Endothelial cell (in vitro differentiated cells): ENCODE measurements around the gene TIMP2. TPM values are rescaled to one million over a fixed set of nuclear protein-coding genes. Genes with fewer than 3 reads are reported as not detected.

Experiments
- DNase-seq: peaks from one replicate; pipeline ENCODE4 v3.0.0; 2021; ENCODE audit warnings: low spot score
- H3K27ac Mint-ChIP-seq: one replicate; pipeline ENCODE4 v1.8.0; 2021; ENCODE audit warnings: mixed read lengths, inconsistent platforms; ENCODE audit not compliant: unreplicated experiment
- H3K27me3 Mint-ChIP-seq: one replicate; pipeline ENCODE4 v1.8.0; 2021; ENCODE audit warnings: mild to moderate bottlenecking, moderate library complexity, mixed read lengths, inconsistent platforms; ENCODE audit not compliant: unreplicated experiment
- H3K36me3 Mint-ChIP-seq: one replicate; pipeline ENCODE4 v1.8.0; 2021; ENCODE audit warnings: mild to moderate bottlenecking, low read depth, mixed read lengths, inconsistent platforms; ENCODE audit not compliant: unreplicated experiment
- H3K4me1 Mint-ChIP-seq: one replicate; pipeline ENCODE4 v1.8.0; 2021; ENCODE audit warnings: mild to moderate bottlenecking, mixed read lengths, inconsistent platforms; ENCODE audit not compliant: unreplicated experiment
- H3K4me3 Mint-ChIP-seq: one replicate; pipeline ENCODE4 v1.8.0; 2021; ENCODE audit warnings: mild to moderate bottlenecking, mixed read lengths, inconsistent platforms; ENCODE audit not compliant: unreplicated experiment
- H3K9me3 Mint-ChIP-seq: one replicate; pipeline ENCODE4 v1.8.0; 2021; ENCODE audit warnings: mixed read lengths, inconsistent platforms; ENCODE audit not compliant: unreplicated experiment
- total RNA-seq: library from RNA; stranded (reverse); fragmentation: NEBNext Ultra II Directional; extraction: Animal tissue kit (Norgen Biotek cat#: 25700); gene quantifications from one replicate; pipeline ENCODE4 v1.2.1, GENCODE V29; 2021; ENCODE audit not compliant: unreplicated experiment
- TF ChIP-seq, protein P1 (sequence below): fragments of 200-600 bp; sonication (generic); IDR thresholded peaks from one replicate; pipeline ENCODE4 v1.5.0; 2021; ENCODE audit warnings: antibody characterized with exemption; ENCODE audit not compliant: unreplicated experiment

The TIMP2 gene
- total RNA-seq, 1 donor from 2014 or later, result 41.5 TPM

DNA sequence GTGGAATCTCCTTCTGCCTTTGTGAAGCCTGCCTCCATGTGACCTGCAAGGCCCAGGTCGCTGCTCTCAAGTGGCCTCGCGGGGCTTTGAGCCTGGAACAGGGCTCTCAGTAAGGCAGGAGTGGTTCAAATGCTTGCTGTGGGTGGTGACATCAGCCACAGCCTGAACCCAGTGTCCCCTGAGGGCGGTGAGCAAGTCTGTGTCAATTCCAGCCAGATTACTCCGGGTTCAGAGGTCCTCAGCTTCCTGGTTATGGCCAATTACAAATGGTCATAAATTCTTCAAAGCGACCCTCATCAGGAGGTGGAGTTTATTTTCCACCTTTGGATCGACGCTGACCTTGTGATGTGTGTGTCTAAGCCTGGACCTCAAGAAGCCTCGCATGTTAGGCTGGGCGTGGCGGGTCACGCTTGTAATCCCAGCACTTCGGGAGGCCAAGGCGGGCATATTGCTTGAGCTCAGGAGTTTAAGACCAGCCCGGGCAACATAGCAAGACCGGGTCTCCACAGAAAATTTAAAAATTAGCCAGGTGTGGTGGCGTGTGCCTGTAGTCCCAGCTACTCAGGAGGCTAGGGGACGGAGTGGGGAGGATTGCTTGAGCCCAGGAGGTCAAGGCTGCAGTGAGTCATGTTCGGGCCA lies 37.3 kb upstream of the TIMP2 start:
- TF ChIP-seq, protein P1, sequence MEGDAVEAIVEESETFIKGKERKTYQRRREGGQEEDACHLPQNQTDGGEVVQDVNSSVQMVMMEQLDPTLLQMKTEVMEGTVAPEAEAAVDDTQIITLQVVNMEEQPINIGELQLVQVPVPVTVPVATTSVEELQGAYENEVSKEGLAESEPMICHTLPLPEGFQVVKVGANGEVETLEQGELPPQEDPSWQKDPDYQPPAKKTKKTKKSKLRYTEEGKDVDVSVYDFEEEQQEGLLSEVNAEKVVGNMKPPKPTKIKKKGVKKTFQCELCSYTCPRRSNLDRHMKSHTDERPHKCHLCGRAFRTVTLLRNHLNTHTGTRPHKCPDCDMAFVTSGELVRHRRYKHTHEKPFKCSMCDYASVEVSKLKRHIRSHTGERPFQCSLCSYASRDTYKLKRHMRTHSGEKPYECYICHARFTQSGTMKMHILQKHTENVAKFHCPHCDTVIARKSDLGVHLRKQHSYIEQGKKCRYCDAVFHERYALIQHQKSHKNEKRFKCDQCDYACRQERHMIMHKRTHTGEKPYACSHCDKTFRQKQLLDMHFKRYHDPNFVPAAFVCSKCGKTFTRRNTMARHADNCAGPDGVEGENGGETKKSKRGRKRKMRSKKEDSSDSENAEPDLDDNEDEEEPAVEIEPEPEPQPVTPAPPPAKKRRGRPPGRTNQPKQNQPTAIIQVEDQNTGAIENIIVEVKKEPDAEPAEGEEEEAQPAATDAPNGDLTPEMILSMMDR, result no peak
- Mint-ChIP-seq H3K27ac (no peak overlapping the region), H3K36me3 (no peaks in the 10 kb centered on the region), H3K4me3 (no peak overlapping the region), H3K4me1 (no peaks in the 10 kb centered on the region), H3K9me3 (no peaks in the 10 kb centered on the region), H3K27me3 (peaks cover 4% of the 10 kb centered on the region)
- no peak for DNase-seq

DNA sequence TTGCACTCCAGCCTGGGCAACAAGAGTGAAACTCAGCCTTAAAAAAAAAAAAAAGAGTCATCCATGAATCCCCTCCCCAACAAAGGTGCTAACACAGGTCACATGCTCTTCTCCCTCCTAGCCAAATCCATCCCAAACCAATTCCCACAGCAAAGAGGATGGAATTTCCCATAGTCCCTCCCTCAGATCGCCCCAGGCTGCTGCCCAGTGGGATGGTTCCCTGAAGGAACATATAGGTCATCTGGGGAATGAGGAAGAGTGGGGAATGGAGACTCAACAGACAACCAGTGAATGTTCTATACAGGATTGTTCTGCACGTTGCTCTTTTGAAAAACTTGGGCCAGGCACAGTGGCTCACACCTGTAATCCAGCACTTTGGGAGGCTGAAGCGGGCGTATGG lies 36.4 kb upstream of the TIMP2 start:
- H3K4me1 Mint-ChIP-seq, result no peaks in the 10 kb centered on the region
- no peaks in the 10 kb centered on the region for H3K9me3 Mint-ChIP-seq
- no peaks in the 10 kb centered on the region for H3K36me3 Mint-ChIP-seq
- DNase-seq, result no peak
- peak overlapping the region; percentile 30 for H3K27ac Mint-ChIP-seq
- peaks cover 3% of the 10 kb centered on the region for H3K27me3 Mint-ChIP-seq
- no peak overlapping the region for H3K4me3 Mint-ChIP-seq
- TF ChIP-seq, protein P1, result no peak

- TF ChIP-seq, protein P1, result no peak
- Mint-ChIP-seq H3K36me3 (no peaks in the 10 kb centered on the region), H3K27me3 (peaks cover 3% of the 10 kb centered on the region), H3K4me3 (no peak overlapping the region), H3K9me3 (no peaks in the 10 kb centered on the region), H3K4me1 (no peaks in the 10 kb centered on the region), H3K27ac (no peak overlapping the region)
- DNase-seq, result no peak
These were observed 35.7 kb upstream of the TIMP2 start for GRCh38 chr17:78960928-78961327.

DNA sequence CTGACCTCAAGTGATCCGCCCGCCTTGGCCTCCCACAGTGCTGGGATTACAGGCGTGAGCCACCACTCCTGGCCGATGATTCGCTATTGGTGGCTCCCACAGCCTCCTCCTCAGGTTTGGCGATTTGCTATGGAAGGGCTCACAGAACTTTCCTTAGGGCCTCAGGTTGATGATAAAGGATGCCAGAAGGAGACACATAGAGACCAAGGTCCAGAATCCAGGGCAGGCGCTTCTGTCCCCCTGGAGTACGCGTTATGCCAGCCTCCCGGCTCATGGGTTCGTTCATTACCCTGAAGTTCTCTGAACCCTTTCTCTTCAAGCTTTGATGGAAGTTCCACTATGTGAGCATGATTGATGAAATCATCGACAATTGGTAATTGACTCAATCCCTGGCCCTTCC lies 34.6 kb upstream of the TIMP2 start:
- Mint-ChIP-seq H3K36me3 (no peaks in the 10 kb centered on the region), H3K27ac (no peak overlapping the region), H3K4me1 (no peaks in the 10 kb centered on the region), H3K4me3 (no peak overlapping the region), H3K9me3 (no peaks in the 10 kb centered on the region), H3K27me3 (peaks cover 5% of the 10 kb centered on the region)
- no peak for DNase-seq
- TF ChIP-seq, protein P1, result no peak

GRCh38 chr17:78958641-78959127 lies 33.5 kb upstream of the TIMP2 start:
- H3K27ac Mint-ChIP-seq, result no peak overlapping the region
- DNase-seq, result no peak
- H3K4me1 Mint-ChIP-seq, result no peaks in the 10 kb centered on the region
- TF ChIP-seq, protein P1, result no peak
- H3K27me3 Mint-ChIP-seq, result peaks cover 6% of the 10 kb centered on the region
- H3K9me3 Mint-ChIP-seq, result no peaks in the 10 kb centered on the region
- H3K36me3 Mint-ChIP-seq, result no peaks in the 10 kb centered on the region
- H3K4me3 Mint-ChIP-seq, result no peak overlapping the region
